ENCODE results near the gene NUDT1.

- TF ChIP-seq, protein P1, sequence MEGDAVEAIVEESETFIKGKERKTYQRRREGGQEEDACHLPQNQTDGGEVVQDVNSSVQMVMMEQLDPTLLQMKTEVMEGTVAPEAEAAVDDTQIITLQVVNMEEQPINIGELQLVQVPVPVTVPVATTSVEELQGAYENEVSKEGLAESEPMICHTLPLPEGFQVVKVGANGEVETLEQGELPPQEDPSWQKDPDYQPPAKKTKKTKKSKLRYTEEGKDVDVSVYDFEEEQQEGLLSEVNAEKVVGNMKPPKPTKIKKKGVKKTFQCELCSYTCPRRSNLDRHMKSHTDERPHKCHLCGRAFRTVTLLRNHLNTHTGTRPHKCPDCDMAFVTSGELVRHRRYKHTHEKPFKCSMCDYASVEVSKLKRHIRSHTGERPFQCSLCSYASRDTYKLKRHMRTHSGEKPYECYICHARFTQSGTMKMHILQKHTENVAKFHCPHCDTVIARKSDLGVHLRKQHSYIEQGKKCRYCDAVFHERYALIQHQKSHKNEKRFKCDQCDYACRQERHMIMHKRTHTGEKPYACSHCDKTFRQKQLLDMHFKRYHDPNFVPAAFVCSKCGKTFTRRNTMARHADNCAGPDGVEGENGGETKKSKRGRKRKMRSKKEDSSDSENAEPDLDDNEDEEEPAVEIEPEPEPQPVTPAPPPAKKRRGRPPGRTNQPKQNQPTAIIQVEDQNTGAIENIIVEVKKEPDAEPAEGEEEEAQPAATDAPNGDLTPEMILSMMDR (conservative IDR thresholded peaks at IDR 0.05; ENCODE audit: low read depth, low read length): no peak
- TF ChIP-seq EZH2 (IDR thresholded peaks at IDR 0.05; ENCODE audit: borderline replicate concordance, low read depth, low read length, poor library complexity, severe bottlenecking): no peak
Observed at GRCh38 chr7:2244404-2244995, 2.5 kb downstream of the NUDT1 start.

Data from A673 (cell line).